Activated CD4-positive, alpha-beta T cell treated with anti-CD3 and anti-CD28 coated beads, Interleukin-10, Interleukin-2, amounts not matched to agents 100 ng/mL and 50 ng/mL, durations not matched to agents 16 hours and 8 hours (primary cell): ENCODE data around the gene ZNF644.
"Not testable (repeated sequence)": the region's sequence is repeated elsewhere in the genome, so short reads cannot be mapped to it uniquely, and the experiment has no call there.

Experiments used
- DNase-seq: peaks from one replicate; pipeline ENCODE4 v3.0.0-alpha.2; 2020

Gene ZNF644

DNA sequence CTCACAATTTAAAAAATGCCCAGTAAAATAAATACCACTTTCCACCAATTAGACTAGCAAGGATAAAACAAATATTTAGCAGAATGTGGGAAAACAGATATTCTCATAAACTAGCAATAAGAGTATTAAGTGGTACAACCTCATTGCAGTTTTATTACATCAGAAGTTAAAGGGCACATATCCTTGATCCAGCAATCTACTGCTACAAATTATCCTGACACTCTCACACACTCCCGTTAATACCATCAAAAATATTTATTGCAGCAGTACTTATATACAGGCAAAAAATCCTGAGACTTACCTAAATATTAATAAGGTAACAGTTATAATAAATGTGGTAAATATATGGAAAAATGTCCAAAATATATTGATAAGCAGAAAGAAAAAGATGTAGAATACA lies 44.3 kb downstream of the ZNF644 start:
- DNase-seq: no peak

DNA sequence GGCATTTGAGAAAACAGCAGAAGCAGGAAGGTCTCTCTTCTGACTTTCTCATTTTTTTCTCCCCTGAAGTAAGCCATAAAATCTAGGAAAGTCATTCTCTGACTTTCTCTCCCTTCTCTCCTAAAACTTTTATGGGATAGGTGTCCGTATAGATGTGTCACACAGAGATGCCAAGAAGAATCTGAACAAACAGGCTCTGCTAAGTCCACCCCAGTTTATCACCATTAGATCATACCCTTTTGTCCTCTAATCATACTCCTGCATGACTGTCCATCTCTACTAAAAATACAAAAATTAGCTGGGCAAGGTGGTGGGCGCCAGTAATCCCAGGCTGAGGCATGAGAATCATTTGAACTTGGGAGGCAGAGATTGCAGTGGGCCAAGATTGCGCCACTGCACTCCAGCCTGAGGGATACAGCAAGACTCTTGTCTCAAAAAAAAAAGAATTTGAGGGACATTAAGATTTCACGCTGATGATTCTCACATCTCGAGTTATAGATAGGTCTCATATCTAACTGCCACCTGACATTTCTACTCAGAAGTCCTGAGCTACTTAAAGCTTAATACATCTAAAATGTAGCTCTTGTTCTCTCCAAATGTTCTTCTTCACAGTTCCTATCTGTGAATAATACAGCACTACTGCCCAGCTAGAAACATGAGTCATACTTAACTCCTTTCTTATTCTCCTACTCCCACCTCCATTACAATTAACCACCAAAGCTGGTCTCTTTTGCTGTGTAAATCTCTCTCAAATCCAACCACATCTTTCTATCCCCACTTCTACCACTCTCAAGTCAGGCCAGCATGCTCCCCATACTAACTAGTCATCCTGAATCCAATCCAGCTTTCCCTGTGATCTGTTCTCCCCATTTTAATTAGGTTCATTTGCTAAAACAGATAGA lies 47.7 kb downstream of the ZNF644 start:
- DNase-seq: peak; percentile 7

DNA sequence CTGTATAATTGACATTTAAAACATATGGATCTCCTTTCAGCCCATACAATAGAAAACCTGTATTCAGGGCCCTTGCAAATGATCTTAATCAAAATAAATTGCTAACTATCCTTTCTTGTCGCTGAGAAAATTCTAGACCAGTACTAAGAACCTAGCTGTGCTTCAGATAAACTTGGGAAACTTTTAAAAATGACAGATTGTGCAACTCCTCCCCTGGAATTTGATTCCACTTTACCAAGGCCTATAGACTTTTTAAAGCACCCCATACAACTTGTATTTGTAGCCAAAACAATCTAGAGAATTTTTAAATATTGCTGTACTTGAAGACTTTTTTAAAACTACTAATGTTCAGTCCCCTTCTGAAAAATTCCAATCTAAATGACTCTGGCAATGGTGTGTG lies 51.6 kb downstream of the ZNF644 start:
- DNase-seq: no peak

DNA sequence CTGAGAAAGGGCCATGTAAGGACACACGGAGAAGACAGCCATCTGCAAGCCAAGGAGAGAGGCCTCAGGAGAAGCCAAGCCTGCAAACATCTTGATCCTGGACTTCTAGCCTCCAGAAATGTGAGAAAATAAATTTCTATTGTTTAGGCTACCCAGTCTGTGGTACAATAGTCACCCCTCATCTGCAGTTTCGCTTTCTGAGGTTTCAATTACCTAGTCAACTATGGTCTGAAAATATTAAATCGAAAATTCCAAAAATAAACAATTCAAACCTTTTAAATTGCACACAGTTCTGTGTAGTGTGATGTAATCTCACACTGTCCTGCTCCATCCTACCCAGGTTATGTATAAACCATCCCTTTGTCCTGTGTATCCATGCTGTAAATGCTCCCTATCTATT lies 52.6 kb downstream of the ZNF644 start:
- DNase-seq: no peak

DNA sequence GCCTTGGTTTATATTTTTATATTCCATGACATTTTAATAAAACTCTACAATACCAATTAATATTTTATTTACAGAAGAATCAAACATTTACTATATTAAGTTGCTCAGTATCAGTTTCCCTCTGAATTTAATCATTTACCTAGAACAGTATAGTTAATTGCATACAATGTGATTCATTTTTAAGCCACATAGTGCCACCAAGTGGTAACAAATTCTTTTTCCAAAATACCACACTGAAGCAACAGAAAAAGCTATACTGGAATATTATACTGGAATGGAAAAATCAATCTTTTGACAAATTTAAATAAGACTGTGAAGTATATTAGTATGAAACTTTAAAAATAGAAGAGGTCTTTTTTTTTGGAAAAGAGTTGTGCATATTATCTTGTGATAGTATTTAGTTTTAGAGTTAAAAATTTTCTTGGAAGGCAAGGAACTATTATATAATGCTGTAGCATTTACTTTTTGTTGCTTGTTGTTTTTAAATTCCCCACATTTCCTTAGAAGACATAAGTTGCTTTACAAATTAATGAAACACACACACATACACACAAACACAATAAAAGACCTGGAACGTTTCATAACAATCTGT lies 57.3 kb downstream of the ZNF644 start:
- no peak for DNase-seq

DNA sequence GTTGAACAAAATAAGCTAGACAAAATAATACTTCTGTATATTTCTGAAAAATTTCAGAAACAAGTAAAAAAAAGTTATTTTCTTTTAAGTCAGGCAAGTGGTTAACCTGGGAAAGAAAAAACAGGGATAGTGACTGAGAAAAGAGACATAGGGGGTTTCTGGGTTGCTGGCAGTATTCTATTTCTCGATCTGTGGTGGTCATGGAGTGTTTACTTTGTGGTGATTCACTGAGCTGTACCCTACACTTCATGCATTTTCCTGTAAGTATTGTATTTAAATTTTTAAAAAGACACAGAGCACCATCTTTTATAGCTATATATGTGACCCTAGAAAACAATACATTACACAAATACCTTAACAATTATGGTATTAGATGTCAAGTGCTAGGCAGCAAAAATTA lies 58.2 kb downstream of the ZNF644 start:
- DNase-seq: no peak

DNA sequence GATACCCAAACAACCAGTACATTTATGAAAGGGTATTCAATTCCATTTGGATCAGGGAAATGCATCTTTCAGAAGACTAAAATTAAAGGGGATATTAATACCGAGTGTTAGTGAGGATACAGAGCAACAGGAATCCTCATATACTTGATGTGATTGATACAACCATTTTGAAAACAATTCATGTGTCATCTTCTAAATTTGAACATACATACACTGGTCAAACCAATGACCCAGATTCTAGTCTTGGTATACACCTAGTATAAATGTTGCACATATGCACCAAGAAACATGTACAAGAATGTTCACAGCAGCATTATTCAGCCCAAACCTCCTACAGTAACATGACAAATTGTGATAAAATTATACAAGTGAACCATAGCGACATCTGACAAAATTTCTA lies 58.6 kb downstream of the ZNF644 start:
- DNase-seq: no peak

DNA sequence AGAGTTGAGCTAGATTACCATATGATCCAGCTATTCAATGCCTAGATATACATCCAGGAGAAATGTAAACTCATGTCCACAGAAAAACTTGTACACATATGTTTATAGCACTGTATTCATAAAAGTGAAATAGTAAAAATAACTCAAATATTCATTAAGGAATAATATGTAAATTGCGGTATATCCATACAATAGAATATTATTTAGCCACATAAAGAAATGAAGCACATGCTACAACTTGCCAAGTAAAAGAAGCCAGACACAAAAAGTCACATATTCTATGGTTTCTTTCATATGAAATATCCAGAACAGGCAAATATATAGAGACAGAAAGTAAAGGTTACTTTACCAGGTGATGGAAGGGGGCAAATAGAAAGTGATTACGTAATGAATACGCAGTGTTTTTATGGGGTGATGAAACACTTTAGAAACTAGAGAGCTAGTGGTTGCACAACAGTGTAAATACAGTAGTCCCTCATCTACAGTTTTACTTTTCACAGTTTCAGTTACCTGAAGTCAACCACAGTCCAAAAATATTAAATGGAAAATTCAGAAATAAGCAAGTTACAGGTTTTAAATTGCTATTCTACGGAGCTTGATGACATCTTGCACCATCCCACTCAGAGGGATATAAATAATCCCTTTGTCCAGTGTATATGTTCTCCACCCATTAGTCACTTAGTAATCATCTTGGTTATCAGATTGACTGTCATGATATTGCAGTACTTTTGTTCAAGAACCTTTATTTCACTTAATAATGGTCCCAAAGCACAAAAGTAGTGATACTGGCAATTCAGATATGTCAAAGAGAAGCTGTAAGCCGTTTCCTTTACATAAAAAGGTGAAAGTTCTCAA lies 62.3 kb downstream of the ZNF644 start:
- peak; percentile 27 for DNase-seq

DNA sequence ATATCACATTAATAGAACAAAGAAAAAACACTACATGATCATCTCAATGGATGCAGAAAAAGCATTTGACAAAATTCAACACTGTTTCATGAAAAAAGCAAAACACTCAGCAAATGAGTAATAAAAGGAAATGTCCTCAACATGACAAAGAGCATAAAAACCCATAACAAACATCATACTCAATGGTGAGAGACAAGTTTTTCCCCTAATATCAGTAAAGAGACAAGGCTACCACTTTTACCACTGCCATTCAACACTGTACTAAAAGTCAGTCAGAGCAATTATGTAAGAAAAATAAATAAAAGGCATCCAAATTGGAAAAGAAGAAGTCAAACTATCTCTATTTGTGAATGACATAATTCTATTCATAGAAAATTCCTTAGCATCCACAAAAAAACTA lies 64.3 kb downstream of the ZNF644 start:
- DNase-seq: no peak

DNA sequence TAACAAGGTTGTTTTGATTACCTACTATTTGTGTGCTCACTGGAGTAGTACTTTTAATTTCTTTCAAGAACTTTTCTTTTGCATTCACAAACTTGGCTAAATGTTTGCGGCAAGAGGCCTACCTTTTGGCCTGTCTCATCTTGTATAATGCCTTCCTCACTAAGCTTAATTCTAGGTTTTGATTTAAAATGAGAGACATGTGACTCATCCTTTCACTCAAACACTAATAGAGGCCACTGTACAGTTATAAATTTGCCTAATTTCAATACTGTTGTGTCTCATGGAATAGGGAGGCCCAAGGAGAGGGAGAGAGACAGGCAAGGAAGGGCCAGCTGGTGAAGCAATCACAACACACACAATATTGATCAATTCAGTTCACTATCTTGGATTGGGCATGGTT lies 66.1 kb downstream of the ZNF644 start:
- no peak for DNase-seq

DNA sequence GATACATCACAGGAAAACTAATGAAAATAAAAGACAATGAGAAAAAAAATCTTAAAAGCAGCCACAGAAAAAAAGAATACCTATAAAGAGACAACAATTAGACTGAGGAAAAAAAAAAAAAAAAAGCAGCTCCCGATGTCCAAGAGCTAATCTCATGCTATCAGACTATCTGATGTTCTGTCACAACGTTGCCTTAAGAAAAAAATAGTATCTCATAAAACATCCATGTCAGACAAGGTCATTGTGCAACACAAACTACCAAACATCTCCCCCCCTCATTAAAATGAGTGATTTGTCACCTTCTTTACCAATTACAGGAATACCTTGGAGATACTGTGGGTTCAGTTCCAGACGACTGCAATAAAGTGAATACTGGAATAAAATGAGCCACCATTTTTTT lies 68.9 kb downstream of the ZNF644 start:
- no peak for DNase-seq

DNA sequence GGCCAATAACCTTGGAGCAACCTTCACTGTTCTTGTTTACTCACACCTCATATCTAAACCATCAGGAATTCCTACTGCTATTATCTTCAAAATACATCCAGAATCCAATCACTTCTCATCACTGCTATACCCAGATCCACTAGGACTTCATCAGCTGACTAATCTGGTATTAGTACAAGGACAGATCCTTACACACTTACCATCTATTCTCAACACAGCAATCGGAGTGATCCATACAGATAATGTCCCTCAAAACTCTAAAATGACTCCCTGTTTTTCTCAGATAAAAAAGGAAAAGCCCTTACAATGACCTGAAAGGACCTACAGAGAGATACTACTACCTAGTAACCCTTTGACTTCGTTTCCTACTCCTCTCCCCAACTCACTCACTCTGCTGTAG lies 70.8 kb downstream of the ZNF644 start:
- no peak for DNase-seq

DNA sequence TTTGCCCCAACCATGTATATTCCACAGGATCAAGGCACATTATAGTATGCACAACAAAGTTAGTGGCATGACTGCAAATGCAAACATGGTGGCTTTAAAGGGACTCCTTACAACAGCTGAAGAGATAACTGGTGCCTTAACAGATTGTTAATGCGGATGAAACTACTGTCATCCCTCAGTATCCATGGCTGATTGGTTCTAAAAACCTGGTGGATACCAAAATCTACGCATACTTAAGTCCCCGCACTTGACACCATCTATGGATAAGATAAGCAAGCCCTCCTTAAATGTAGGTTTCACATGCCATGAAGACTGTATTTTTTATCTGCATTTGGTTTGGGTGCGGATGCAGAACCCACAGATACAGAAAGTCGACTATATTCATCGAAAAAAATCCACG lies 73.5 kb downstream of the ZNF644 start:
- no peak for DNase-seq

DNA sequence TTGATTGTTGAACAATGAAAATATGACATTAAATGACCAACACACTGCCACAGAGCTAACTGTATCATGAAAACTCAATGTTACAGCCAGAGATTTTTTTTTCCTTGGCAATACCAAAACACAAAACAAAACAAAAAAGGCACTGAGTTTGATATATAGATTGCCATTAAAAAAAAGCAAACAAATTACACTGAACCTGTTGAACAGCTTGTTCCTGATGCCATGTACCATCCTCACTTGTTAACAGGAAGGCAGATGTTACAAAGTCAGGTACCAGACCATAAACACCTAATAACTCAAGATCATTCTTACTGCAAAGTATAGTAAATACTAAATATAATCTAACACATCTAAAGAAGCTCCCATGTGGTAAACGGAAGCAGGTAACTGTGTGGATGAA lies 75.2 kb downstream of the ZNF644 start:
- no peak for DNase-seq

DNA sequence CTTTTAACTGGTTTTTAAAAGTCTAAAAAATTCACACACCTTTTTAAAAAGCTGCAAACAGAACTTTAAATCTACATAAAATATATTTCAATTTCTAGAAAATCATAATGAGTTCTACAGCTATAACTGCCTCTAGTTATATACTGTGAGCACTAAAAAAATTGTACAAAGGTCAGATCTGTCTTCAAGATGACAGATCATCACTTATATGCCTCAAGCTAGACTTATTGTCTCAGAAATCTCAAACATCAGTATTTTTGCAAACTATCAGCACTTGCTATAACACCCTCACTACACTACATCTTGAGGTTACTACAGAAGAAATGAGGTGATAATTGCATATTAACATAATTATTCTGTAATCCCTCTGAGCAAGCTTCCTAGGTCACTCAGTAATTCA lies 76.5 kb downstream of the ZNF644 start:
- no peak for DNase-seq

DNA sequence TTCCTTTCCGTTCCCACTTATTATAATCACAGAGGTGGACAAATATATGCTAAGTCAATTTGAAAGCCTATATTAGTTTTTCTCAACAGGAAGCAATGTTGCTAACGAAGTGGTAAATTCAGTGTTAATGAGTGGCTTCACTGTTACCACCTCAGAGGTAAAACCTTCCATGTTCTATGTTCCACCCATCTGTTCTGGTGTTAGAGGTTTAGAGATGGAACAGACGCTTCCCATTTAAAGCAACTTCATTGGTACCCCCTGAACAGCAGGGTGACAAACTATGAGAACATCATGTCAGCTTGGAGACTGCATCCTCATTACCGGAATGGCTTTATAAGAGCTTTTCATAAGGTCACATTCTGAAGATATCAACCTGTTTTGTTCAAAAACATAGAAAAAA lies 77.9 kb downstream of the ZNF644 start:
- DNase-seq: no peak

DNA sequence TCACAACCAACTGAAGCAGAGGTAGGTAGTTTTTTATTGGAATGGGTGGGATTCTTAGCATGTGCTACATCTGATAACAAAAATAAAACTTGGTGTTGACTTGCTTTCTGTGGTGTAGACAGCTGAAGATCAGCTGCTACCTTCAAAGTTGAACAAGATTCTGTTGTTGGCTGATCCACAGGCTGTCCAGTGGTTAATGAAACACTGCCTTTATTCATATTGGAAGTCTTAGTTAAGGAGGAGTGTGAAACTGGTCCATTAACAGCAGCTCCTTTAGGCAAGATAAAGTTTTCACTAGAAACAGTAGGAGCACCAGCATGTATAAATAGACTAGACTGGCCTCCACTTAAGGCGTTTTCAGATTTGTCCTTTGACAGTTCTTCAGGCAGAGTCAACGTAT lies 81.1 kb downstream of the ZNF644 start:
- no peak for DNase-seq

DNA sequence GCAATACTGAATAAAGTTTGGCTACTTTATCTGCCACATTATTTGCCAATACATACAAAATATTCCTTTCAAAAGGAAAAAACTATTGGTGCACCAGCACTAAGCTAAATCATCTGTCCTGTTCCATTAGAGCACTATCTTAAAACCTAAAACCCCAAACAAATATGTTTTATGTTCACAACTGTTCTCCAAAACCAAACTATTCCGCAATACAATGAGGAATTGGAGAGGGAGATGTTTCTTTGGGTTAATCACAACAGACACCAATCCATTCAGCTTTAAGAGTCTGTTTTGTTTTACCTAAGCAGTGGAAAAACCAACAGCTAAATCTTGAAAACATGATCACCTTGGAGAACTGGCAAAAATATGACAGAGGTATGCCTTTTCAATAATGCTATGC lies 85.1 kb downstream of the ZNF644 start:
- DNase-seq: no peak

DNA sequence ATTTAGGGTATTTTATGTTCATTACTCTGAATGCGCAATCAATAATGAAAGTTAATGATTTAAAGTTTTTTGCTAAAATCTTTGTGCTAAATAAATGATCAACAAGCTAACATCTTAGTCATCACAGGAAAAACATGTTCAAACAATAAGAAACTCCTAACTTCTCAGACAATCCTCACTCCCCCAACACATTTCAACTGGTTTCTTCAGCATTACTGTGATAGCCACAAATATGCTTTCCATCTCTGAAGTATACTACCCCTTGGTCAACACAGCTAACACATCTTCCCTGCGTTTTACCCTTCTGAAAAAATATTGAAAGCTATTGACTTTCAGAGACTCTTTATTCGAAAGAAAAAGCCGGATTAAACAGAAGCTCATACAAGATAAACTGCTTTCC lies 85.8 kb downstream of the ZNF644 start:
- DNase-seq: no peak

DNA sequence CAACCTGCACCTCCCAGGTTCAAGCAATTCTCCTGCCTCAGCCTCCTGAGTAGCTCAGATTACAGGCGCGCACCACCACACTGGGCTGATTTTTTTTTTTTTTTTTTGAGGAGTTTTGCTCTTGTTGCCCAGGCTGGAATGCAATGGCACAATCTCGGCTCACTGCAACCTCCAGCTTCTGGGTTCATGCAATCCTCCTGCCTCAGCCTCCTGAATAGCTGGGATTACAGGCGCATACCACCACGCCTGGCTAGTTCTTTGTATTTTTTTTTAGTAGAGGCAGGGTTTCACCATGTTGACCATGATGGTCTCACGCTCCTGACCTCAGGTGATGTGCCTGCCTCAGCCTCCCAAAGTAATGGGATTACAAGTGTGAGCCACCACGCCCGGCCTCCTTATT lies 93.6 kb downstream of the ZNF644 start:
- DNase-seq: not testable (repeated sequence)

DNA sequence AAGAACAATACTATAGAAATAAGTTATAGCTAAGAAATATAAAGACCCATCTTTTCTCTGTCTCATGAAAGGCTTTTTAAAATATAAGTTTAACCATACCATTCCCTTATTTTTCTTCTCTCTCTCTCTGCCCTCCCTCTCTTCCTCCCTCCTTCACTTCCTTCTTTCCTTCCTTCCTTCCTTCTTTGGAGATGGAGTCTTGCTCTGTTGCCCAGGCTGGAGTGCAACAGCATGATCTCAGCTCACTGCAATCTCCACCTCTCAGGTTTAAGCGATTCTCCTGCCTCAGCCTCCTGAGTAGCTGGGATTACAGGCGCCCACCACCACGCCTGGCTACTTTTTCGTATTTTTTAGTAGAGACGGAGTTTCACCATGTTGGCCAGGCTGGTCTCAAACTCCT lies 94.2 kb downstream of the ZNF644 start:
- DNase-seq: not testable (repeated sequence)

DNA sequence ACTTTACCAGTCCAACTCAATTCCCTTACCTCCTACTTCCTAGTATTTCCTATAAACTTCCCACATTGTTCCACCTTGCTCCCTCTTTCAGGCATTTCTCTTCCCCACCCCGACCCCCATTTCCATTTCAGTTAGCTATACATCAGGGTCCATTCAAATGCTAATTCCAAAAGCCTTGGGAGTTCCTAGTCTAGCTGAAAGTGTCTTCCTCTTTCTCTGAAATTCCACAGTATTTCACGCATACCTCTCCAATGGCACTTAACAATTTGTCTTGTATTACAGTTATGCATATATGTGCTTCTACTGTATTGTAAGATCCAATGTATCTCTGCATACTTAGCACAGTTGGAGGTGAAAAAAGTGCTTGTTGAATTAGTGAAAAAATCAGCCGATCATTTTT lies 94.9 kb downstream of the ZNF644 start:
- no peak for DNase-seq

DNA sequence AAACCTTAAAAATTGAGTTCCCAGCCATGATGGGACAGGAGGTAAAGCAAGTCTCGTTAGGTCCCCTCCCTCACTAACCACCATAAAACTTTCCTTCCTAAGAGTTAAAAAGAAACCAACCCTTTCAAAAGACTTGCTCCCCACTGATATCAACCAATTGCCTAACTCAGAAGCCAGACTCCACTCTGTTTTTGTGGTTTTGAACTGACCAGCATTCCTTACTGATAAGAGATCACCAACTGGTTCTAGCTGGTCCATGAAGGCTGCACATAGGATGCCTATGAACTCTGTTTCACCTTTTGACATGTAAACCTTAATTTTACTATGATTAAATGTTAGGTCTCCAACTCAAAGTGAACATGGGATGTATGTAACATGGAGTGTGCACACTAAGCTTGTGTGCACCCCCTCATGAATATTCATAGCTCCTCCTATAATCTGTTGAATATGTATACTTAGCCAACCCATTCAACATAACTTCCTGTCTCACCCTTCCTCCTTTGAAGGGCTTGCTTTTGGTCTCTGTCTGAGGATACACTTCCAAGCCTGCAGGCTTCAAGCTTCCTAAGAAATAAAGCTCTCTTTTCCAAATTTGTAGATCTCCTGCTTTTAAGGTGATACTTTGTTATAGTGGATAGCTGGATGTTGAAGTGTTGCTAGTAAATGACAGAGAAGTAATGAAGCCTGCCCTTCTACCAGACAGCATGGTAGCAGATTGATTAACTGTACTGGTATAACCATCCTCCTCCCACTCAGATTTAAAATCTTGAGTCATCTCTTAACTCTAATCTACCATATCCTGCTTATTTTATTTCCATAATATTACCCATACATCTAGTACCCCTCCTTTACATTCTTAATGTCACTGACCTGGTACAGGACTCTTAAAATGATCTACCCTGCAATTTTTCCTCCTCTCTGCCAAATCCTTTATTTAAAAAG lies 95.6 kb downstream of the ZNF644 start:
- no peak for DNase-seq
